Right ventricle myocardium inferior (tissue), 1 donor: ENCODE measurements around the gene ATL1. TPM values are rescaled to one million over a fixed set of nuclear protein-coding genes. Genes with fewer than 3 reads are reported as not detected.
"Not testable (repeated sequence)": the region's sequence is repeated elsewhere in the genome, so short reads cannot be mapped to it uniquely, and the experiment has no call there.

Source experiments
- ATAC-seq: fragments of 200-7000 bp; cut with Tn5 transposase; one replicate; pipeline ENCODE4 v1.9.1; 2020; ENCODE audit warnings: mild to moderate bottlenecking, moderate library complexity
- DNase-seq: peaks from one replicate; pipeline ENCODE4 v3.0.0; 2021; ENCODE audit errors: missing footprints
- intact Hi-C: fragments of 100-400 bp; cut with DNase I; formaldehyde crosslinking; loops from one replicate; pipeline ENCODE4 v1.11.0; 2022
- total RNA-seq: library from RNA; stranded (reverse); fragmentation: NEBNext Ultra II Directional; extraction: Animal tissue kit (Norgen Biotek cat#: 25700); gene quantifications from one replicate; pipeline ENCODE4 v1.2.1, GENCODE V29; 2021
- donor health status: DM: no; HTN: yes; CAD: no; lungs with severe emphysema.

The ATL1 gene
- total RNA-seq, 1 donor from 2014 or later = 1.1 TPM

DNA sequence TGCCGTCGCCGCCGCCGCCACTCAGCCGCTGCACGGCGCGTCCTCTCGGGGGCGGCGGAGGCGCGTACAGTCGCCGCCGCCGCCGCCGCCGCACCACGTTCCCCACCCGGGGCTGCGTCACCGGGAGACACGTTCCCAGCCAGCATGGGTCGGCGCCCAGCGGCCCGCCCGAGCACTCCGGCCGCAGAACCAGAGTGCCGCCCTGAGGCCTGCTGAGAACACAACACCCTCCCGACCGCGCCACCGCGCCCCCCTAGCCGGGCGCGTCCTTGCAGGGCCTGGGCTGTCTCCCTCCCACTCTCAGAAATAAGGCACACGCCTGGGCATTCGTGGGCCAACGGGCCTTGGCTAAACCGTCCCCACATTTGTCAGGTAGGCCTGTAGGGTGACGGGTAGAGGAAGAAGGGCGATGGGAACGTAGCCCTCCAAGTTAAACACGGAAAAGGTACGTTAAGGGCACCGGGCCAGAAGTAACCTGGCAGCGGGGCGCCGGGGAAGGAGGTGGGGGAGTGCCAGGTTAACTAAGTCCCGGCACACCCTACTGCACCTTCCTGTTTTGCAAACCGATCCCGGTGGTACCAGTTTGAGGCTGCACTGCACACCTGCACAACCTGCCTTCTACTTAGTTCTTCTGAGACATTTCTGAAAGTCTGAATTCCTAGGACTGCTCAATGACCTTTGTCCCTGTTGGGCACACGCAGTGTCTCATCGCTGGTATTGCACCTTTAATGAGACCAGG lies 27.3 kb upstream of the ATL1 start, which contains the start of gene MAP4K5:
Gene MAP4K5 (minus strand): TSS at position 68 of the 739 bp plus-strand sequence. CDS start 520 bp downstream, outside the sequence.
- peak; percentile 96 for DNase-seq
- intact Hi-C loops = loop anchor here (1.0 to 5.0 kb wide), 4 partner anchors 190 to 665 kb away; partner anchors contain the start of genes DMAC2L and L2HGDH
- peak; percentile 100 for ATAC-seq

- ATAC-seq (no peak), DNase-seq (no peak)
- intact Hi-C loops = loop anchor here (2.0 to 5.0 kb wide), 3 partner anchors 191 to 666 kb away; partner anchors contain the start of genes DMAC2L and L2HGDH
Measured at GRCh38 chr14:50533241-50533705, 26.7 kb upstream of the ATL1 start.

GRCh38 chr14:50533806-50534205 lies 26.1 kb upstream of the ATL1 start:
- no peak for DNase-seq
- no peak for ATAC-seq
- intact Hi-C loops = loop anchor here (2.0 to 5.0 kb wide), 3 partner anchors 192 to 667 kb away; partner anchors contain the start of genes DMAC2L and L2HGDH

DNA sequence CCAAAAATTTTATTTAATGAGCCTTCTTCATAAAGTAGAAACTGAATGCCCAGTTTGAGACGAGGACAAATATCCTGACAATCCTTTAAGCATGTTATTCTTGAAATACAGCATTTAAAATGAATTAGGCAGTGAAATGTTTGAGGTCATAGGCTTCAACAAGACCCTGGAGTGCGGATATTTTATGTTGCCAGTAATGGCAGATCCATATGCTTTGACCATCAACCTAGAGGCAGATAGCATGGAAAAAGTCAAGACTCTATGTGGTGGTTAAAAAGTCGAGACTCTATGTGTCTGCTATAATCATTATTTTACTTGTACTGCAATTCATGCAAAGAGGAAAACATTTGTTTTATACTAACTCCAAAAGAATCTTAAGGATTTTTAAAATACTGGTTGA lies 25.5 kb upstream of the ATL1 start:
- intact Hi-C loops = loop anchor here (5.0 kb wide), 2 partner anchors 192 to 667 kb away; no protein-coding TSS in a partner anchor
- DNase-seq (no peak), ATAC-seq (no peak)

GRCh38 chr14:50534997-50535396 lies 24.9 kb upstream of the ATL1 start:
- no peak for ATAC-seq
- DNase-seq = no peak
- intact Hi-C loops = loop anchor here (5.0 kb wide), 2 partner anchors 193 to 668 kb away; no protein-coding TSS in a partner anchor

DNA sequence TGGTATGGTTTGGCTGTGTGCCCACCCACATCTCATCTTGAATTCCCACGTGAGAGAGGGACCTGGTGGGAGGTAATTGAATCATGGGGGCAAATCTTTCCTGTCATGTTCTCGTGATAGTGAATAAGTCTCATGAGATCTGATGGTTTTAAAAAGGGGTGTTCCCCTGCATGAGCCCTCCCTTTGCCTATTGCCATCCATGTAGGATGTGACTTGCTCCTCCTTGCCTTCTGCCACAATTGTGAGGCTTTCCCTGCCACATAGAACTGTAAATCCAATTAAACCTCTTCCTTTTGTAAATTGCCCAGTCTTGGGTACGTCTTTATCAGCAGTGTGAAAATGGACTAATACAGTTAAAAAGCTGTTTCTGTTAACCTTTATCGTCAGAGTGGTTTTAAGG lies 21.9 kb upstream of the ATL1 start:
- ATAC-seq, DNase-seq, intact Hi-C loops: not testable (repeated sequence)

GRCh38 chr14:50539051-50539450 lies 20.9 kb upstream of the ATL1 start:
- DNase-seq = no peak
- no peak for ATAC-seq
- intact Hi-C loops = no loop called here

- intact Hi-C loops = no loop called here
- no peak for ATAC-seq
Measured at GRCh38 chr14:50541159-50541567, 18.8 kb upstream of the ATL1 start.

GRCh38 chr14:50542941-50543418 lies 17.0 kb upstream of the ATL1 start:
- intact Hi-C loops = no loop called here
- DNase-seq (no peak), ATAC-seq (no peak)

More at GRCh38 chr14:50541159-50541567, 18.8 kb upstream of the ATL1 start:
- DNase-seq = no peak

DNA sequence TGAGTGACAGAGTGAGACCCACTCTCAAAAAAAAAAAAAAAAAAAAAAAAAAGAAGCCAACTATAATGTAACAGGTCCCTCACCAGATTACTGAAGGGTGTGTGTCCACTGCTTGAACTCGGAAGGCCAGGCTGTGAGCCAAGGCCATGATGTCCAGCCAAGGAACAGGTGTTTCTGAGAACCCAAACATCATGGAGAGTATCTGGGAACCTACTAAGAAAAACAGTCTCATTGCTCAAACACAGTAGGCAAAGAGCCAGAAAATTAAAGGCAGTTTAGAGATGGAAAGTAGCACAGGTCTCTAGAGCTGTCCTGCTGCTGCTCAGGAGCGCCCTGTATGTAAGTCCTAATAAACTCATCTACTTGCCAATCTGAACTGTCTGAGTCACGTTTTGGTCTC lies 15.0 kb upstream of the ATL1 start:
- ATAC-seq = no peak
- intact Hi-C loops = no loop called here
- no peak for DNase-seq

DNA sequence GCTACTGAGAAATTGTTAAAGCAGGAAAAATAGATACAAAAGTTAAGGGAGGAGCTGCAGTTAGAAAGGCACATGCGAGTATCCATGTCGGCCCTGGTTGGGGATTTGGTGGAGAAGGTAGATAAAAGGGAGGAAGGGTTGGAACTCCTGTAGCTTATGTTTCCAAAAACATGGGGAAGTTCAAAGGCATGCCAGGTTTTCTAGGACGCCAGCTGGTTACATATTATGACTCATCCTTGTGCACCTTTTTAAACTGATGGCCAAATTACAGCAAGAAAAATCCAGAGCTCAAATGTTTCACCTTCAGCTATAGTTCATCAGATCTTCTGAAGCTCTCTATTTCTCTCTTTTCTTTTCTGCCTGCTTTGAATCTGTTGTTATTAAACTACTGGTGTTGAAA lies 14.3 kb upstream of the ATL1 start:
- no peak for ATAC-seq
- intact Hi-C loops = no loop called here
- no peak for DNase-seq

DNA sequence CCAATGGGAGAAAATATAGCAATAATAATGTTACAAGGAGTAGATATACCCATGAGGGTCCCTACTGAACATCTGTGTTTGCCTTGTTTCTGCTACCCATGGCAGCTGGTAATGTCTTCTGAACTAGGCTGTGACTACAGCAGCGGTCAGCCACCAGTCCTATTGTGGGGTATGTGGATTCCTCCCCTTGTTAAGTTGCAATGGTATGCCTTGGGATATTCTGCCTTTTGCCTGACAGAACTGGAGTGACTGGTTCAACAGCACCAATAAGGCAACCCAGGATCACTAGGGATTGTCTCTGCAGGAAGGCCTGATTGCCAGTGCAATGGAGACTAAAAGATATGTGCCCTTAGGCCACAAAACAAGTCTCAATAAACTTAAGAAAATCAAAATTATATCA lies 9.7 kb upstream of the ATL1 start:
- intact Hi-C loops = no loop called here
- ATAC-seq (no peak), DNase-seq (no peak)

GRCh38 chr14:50551877-50552276 lies 8.1 kb upstream of the ATL1 start:
- DNase-seq (no peak), ATAC-seq (no peak)
- intact Hi-C loops = no loop called here

DNA sequence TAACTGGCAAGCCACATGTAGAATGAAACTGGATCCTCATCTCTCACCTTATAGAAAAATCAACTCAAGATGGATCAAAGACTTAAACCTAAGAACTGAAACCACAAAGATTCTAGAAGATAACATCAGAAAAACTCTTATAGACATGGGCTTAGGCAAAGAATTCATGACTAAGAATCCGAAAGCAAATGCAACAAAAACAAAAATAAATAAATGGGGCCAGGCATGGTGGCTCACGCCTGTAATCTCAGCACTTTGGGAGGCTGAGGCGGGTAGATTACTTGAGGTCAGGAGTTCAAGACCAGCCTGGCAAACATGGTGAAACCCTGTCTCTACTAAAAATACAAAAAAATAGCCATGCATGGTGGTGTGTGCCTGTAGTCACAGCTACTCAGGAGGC lies 7.1 kb upstream of the ATL1 start:
- ATAC-seq, DNase-seq, intact Hi-C loops: not testable (repeated sequence)

GRCh38 chr14:50560931-50561285 lies 963 bp downstream of the ATL1 start:
- peak; percentile 93 for ATAC-seq
- DNase-seq = peak; percentile 91
- intact Hi-C loops = no loop called here

GRCh38 chr14:50562841-50563240 lies 2.9 kb downstream of the ATL1 start:
- no peak for ATAC-seq

GRCh38 chr14:50569714-50570274 lies 9.8 kb downstream of the ATL1 start:
- no peak for ATAC-seq
- no peak for DNase-seq
- intact Hi-C loops = no loop called here

More at GRCh38 chr14:50562841-50563240, 2.9 kb downstream of the ATL1 start:
- no peak for DNase-seq
- intact Hi-C loops = no loop called here

DNA sequence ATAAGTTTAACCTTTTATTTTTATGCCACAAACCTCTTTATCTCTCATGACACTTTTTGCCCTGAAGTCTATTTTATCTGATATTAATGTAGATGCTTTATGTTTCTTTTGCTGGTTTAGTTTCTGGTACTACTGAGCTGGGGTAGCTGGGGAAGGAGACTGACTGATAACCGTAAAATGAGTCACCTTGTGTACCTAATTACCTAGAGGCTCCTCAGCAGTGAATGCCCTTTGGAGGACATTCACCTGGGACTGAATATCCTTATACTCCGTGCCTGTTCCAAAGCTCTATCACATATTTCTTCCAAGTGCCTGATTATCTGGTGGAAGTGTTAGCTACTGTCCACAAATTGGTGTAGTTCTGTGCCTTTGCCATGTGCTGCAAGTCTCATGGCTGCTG lies 13.9 kb downstream of the ATL1 start:
- ATAC-seq (no peak), DNase-seq (no peak)
- intact Hi-C loops = no loop called here

- no peak for DNase-seq
- no peak for ATAC-seq
- intact Hi-C loops = no loop called here
Measured at GRCh38 chr14:50575769-50576168, 15.8 kb downstream of the ATL1 start.

DNA sequence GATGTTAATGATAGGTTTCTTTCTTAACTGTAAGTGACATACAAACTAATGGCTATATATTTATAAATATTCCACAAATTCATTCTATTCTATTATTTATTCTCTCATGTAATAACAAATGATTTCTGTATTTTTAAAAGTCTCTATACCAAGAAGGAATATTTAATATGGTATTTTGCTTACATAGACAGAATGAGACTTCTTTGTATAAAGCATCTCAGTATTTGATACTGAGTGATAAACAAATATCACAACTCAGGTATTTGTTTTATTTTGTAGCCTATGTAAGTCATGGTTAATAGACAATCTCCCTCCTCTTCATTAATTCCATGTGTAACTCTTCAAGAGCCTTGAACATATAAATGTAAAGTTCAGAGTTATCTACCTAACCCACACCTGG lies 18.0 kb downstream of the ATL1 start:
- no peak for ATAC-seq
- no peak for DNase-seq
- intact Hi-C loops = no loop called here
